ENCODE measurements around the gene EMSY.

The EMSY gene

DNA sequence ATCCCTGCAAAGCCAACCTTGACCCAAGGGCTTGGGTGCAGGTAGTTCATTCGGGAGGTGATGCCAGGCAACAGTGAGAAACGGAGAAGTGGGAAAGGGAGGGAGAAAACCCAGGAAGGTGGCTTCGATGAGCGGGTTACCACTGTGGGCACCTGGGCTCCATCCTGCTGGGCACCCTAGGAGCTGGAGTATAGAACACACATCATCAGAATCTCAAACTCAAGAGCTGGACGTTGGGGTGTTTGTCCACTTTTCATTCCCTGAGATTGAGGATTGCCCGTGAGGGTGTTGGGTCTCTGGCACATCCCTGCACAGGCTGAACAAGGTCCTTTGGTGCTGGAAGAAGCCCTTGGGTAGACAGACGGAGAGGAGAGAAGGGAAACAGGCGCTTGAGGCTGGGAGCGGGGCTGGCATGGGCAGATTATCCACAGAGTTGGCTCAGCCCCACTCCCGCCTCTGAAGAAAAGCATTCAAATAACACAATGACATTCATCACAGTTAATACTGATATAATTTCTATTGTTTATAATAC, 155.4 kb downstream of the EMSY start:
- DNase-seq, result no peak

GRCh38 chr11:76601272-76601671, 156.5 kb downstream of the EMSY start:
- no peak for DNase-seq

GRCh38 chr11:76601724-76602123, 156.9 kb downstream of the EMSY start:
- DNase-seq, result no peak

DNA sequence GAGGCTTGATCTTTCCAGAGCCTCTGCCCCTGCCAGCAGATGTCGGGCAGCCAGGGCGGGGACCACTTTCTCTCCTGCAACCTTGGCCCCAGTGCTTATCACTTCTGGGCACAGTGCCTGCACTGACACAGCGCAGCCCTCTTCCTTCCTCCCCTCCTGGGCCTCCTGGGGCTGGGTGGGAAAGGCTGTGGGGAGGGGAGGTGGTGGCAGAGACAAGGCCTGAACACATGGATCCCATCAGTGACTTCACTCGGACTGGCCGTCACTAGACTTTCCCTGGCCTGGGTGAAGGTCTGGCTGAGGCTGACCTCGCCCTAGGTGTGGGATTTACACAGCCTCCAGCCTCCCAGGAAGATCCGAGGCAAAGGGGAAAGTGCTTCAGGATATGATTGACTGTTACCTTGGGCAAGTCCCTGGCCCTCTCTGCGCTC, 157.6 kb downstream of the EMSY start:
- no peak for DNase-seq

Data from DMS53 (cell line).